ENCODE measurements around the gene MPND. TPM values are rescaled to one million over a fixed set of nuclear protein-coding genes. Genes with fewer than 3 reads are reported as not detected.

Gene MPND
- total RNA-seq, 1 donor from 2014 or later, result 25.2 TPM

DNA sequence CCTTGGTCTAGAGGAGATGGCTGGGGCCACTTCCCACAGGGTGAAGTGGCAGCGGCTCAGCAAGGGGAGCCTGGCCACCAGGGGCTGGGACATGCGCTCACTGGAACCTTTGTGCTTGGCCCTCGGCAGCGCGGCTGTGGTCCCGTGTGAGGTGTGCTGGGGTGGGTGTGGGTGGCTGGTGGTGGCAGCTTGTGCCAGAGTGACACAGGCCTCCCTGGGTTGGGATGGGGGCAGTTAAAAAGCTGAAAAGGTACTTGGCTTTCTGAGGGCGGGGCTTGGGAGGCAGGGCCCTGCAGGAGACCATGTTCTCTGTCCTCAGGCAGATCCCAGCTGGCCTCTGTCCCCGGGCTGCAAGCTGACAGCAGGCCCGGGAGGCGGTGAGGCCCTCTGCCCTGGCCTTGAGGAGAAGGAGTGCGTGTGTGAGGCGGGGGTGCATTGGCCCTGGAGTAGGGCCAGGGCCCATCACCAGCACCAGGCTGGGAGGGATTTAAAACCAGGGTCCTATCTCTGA is 17.3 kb downstream of the MPND start:
- CTCF ChIA-PET, result no interaction called here
- peaks cover 45% of the 10 kb centered on the region for H3K36me3 Mint-ChIP-seq (ENCODE audit: low read depth)
- TF ChIP-seq, protein P1, sequence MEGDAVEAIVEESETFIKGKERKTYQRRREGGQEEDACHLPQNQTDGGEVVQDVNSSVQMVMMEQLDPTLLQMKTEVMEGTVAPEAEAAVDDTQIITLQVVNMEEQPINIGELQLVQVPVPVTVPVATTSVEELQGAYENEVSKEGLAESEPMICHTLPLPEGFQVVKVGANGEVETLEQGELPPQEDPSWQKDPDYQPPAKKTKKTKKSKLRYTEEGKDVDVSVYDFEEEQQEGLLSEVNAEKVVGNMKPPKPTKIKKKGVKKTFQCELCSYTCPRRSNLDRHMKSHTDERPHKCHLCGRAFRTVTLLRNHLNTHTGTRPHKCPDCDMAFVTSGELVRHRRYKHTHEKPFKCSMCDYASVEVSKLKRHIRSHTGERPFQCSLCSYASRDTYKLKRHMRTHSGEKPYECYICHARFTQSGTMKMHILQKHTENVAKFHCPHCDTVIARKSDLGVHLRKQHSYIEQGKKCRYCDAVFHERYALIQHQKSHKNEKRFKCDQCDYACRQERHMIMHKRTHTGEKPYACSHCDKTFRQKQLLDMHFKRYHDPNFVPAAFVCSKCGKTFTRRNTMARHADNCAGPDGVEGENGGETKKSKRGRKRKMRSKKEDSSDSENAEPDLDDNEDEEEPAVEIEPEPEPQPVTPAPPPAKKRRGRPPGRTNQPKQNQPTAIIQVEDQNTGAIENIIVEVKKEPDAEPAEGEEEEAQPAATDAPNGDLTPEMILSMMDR (IDR thresholded peaks at IDR 0.05), result no peak
- DNase-seq, result no peak
- POLR2A ChIA-PET, result no interaction called here
- no peak overlapping the region for H3K4me3 Mint-ChIP-seq
- no peak overlapping the region for H3K27ac Mint-ChIP-seq
- no peaks in the 10 kb centered on the region for H3K27me3 Mint-ChIP-seq
- H3K9me3 Mint-ChIP-seq, result no peaks in the 10 kb centered on the region
- no peak for ATAC-seq (ENCODE audit: low read depth)
- no peaks in the 10 kb centered on the region for H3K4me1 Mint-ChIP-seq
- intact Hi-C loops (cut with micrococcal nuclease), result no loop called here

DNA sequence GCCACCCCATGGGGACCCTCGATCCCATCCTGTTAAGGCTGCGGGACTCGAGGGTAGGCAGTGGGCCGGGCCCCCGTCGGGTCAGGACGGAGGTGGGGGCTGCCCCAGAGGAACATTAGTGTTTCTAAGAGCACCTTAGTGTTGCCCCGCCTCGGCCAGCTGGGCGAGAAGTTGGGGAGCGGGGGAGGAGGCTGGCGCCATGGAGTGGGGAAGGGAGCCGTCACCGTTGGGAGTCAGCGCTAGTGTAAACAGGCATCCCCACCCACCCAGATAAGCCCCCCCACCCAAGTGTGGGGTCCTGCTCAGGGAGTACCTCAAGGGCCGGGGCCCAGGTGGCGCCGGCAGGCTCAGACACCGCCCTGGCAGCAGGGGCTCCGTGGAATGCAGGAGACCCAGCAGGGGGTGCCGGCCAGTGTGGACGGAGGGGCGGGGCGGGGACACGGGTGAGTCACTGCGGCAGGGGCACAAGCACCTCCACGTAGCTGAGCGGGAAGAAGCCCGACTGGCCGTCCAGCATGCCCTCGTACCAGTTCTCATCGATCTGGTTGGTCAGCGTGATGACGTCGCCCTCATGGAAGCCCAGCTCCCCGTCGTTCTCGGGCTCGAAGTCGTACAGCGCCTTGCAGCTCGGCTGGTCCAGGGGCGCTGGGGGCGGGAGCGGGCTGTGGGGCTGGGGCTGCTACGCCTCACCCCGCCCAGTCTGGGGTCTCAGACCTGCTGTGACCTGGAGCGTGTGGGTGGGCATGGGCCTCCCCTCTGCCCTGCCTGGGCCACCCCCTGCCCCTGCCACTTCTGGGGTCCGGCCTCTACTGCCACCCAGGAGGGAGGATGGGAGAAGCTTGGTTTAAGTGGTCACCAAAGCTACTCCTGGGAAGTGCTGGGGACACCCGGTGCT is 18.0 kb downstream of the MPND start:
- no peak overlapping the region for H3K4me3 Mint-ChIP-seq
- H3K36me3 Mint-ChIP-seq (ENCODE audit: low read depth), result peaks cover 46% of the 10 kb centered on the region
- H3K27me3 Mint-ChIP-seq, result no peaks in the 10 kb centered on the region
- no peaks in the 10 kb centered on the region for H3K4me1 Mint-ChIP-seq
- no peak for ATAC-seq (ENCODE audit: low read depth)
- TF ChIP-seq, protein P1 (IDR thresholded peaks at IDR 0.05), result no peak
- ChIA-PET CTCF (no interaction called here), POLR2A (no interaction called here)
- H3K27ac Mint-ChIP-seq, result no peak overlapping the region
- intact Hi-C loops (cut with micrococcal nuclease), result no loop called here
- no peaks in the 10 kb centered on the region for H3K9me3 Mint-ChIP-seq
- no peak for DNase-seq

DNA sequence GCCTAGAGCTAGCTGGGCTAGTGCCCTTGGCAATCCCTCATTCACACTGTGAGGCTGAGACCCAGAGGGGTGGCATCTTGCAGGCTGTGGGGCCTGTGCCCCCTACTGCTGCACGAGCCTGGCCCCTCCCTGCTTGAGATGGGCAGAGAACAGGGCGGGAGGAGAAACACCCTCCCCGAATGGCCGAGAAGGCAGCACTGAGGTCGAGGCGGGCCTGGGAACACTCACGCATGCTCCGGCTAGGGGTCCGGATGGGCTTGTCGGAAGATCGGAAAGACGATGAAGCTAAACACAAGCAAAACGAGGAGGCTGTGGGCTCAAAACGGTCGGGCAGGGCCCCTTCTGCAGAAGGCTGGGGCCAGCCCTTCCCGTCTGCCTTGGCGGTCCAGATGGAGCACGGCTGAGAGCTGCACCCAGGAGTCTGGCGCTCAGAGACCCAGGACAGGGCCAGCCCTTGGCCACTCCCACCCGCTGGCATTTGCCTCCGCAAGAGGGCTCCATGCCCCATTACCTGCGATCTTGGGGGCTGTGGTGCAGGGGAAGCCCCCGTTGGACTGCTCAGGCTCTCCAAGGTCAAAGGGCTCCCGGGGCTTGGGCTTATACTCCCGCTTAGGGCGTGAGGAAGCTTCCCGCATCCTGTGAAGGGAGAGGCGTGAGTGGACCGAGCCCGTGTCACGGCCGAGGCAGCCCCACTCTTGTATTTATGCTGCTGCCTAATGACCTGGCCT is 18.9 kb downstream of the MPND start:
- Mint-ChIP-seq H3K9me3 (no peaks in the 10 kb centered on the region), H3K36me3 (ENCODE audit: low read depth) (peaks cover 50% of the 10 kb centered on the region), H3K4me3 (no peak overlapping the region), H3K27ac (no peak overlapping the region), H3K27me3 (no peaks in the 10 kb centered on the region), H3K4me1 (no peaks in the 10 kb centered on the region)
- CTCF ChIA-PET, result no interaction called here
- intact Hi-C loops (cut with micrococcal nuclease), result no loop called here
- no peak for DNase-seq
- POLR2A ChIA-PET, result interaction anchor here (1.6 to 2.3 kb wide), 2 partner anchors 14 to 19 kb away, joined by 4 to 7 read pairs; partner anchors contain the start of gene MPND
- ATAC-seq (ENCODE audit: low read depth), result no peak
- TF ChIP-seq, protein P1 (IDR thresholded peaks at IDR 0.05), result no peak

DNA sequence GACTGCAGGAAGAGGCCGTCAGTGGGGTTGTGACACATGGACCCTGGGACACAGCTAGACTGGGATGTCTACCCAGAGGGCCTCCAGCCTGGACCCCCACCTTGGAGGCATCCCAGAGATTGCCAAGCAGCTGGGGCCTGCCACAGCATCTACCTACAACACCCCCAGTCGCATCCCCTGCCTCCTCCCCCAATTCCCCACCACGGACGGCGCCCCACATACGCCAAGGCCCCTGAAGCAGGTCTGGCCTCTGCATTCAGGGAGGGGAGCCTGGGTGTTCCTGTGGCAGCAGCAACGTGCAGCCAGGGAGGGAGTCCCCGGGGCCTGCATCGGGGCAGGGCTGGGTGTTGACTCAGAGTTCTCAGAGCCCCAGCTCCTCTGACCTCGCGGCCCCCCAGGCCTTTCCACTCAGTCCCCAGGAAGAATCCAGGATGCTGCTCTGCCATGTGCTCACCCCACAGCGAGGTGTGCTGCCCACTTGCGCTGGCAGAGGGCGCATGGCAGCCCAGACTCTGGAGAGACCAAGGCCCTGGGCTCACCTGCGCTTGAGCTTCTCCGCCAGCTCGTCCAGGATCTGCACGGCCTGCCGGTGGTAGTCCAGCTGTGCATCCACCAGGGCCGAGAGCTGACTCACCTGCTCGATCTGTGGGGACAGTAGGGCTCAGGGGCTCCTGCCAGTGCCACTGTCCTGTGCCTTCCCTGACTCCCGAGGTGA is 19.6 kb downstream of the MPND start:
- Mint-ChIP-seq H3K4me3 (no peak overlapping the region), H3K4me1 (peaks cover 6% of the 10 kb centered on the region), H3K36me3 (ENCODE audit: low read depth) (peaks cover 47% of the 10 kb centered on the region), H3K27me3 (no peaks in the 10 kb centered on the region), H3K9me3 (no peaks in the 10 kb centered on the region), H3K27ac (no peak overlapping the region)
- intact Hi-C loops (cut with micrococcal nuclease), result loop anchor here (1.0 kb wide), 1 partner anchor 37 kb away; the partner anchor contains the start of gene SH3GL1
- CTCF ChIA-PET, result interaction anchor here (0.9 kb wide), 1 partner anchor 37 kb away, joined by 5 read pairs; the partner anchor contains the start of gene SH3GL1
- TF ChIP-seq, protein P1 (IDR thresholded peaks at IDR 0.05), result no peak
- DNase-seq, result no peak
- POLR2A ChIA-PET, result interaction anchor here (0.5 to 2.3 kb wide), 3 partner anchors 13 to 36 kb away, joined by 4 to 7 read pairs (median 4); partner anchors contain the start of gene MPND
- no peak for ATAC-seq (ENCODE audit: low read depth)

All from activated B cell treated with CpG ODN at 0.5 μM for 24 hours (primary cell).